ENCODE measurements around the gene GAREM1. TPM values are rescaled to one million over a fixed set of nuclear protein-coding genes. Genes with fewer than 3 reads are reported as not detected.
A peak's percentile ranks its signal among the peaks of the same experiment; 100 is the strongest.

Gene GAREM1
- total and polyA plus RNA-seq, 9 of the 15 experiments (the other 6 are each of a cell fraction or from before 2014, with no cell fraction given) = 0.03 to 0.33 (median 0.07) TPM; not detected in 1

DNA sequence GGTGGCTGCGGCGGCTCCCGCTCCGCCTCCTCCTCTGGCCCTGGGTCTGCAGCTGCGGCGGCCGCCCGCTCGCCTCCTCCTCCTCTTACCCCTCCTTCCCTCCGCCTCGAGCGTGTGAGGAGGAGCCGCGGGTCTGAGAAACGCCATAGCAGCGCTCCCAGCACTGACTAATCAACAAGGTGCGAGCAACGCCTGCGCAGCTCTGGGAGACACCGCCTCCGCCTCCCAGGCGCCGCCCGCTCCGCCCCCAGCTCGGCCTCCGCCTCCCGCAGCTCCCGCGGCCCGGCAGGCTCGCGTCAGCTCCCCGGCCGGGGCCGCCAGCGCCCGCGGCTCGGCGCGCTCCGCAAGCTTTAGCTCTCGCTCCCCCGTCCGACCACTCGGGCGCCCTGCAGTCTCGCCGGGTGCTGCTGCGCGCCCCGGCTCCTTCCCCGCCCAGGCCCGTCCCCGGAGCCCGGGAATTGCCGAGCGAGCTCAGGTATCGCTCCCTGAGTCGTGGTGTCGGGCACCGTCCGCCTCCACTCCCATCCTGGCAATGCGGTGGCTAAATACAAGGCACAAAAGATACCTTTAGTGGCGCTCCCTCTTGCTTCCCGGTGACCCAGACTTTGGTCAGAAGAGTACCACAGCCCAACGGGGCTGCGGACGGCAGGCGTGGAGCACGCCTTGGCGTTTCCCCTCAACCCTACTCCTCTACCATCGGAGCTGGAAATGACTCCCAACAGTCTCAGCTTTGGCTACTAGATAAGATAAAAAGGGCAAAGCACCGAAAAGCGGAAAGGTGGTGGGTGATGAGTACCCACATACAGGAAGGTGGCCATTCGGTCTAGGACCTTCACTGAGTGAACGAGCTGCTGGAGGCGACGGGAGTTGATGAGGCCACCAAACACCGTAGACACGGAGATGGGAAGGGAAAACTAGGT lies at the start of gene GAREM1 (continued):
- TF ChIP-seq FUS (optimal IDR thresholded peaks at IDR 0.05; ENCODE audit: low read depth, low read length) (no peak), MEIS2 (IDR thresholded peaks at IDR 0.05; ENCODE audit: partially characterized antibody) (peak; percentile 82), FOXK1 (CRISPR knock-in tag; IDR thresholded peaks at IDR 0.05; ENCODE audit: borderline replicate concordance) (no peak), MAFF (IDR thresholded peaks at IDR 0.05; ENCODE audit: low read length) (no peak), RFX7 (CRISPR knock-in tag; IDR thresholded peaks at IDR 0.05) (no peak), ZNF408 (CRISPR knock-in tag; IDR thresholded peaks at IDR 0.05; ENCODE audit: low read depth) (no peak), POLR3A (IDR thresholded peaks at IDR 0.05; ENCODE audit: borderline replicate concordance, extremely low read depth, insufficient read depth, insufficient read length) (no peak), ZNF316 (IDR thresholded peaks at IDR 0.05) (no peak), YY1 (IDR thresholded peaks at IDR 0.05; ENCODE audit: borderline replicate concordance in 1 of 3, control insufficient read depth in 1 of 3, extremely low read depth in 1 of 3, insufficient read depth in 3 of 3, insufficient read length in 1 of 3, insufficient replicate concordance in 2 of 3, low read depth in 1 of 3, low read length in 2 of 3) (peak in 1 of 3 experiments; percentile 35), JUN (IDR thresholded peaks at IDR 0.05; ENCODE audit: borderline replicate concordance, low read depth, low read length) (no peak), JUN (CRISPR knock-in tag; IDR thresholded peaks at IDR 0.05; ENCODE audit: borderline replicate concordance) (no peak), CXXC5 (CRISPR knock-in tag; IDR thresholded peaks at IDR 0.05) (peak; percentile 84), ZFP1 (CRISPR knock-in tag; IDR thresholded peaks at IDR 0.05) (no peak), FOXP1 (CRISPR knock-in tag; IDR thresholded peaks at IDR 0.05) (no peak), SMC3 (conservative IDR thresholded peaks at IDR 0.05; ENCODE audit: insufficient read depth, low read depth, low read length) (peak; percentile 12; the same call in 1 of the 2 replicates), NONO (IDR thresholded peaks at IDR 0.05; ENCODE audit: low read depth in 2 of 2, low read length in 1 of 2) (0 out of 4 replicates have a peak, but pooled peaks of 1 of the 2 experiments have one; percentile 18), ATF7 (IDR thresholded peaks at IDR 0.05) (peak; percentile 47; the same call in 1 of the 2 replicates), ETV6 (IDR thresholded peaks at IDR 0.05; ENCODE audit: borderline replicate concordance in 1 of 2, low read depth in 2 of 2, low read length in 1 of 2) (no peak), ETV6 (CRISPR knock-in tag; IDR thresholded peaks at IDR 0.05; ENCODE audit: borderline replicate concordance) (no peak), CBFB (CRISPR knock-in tag; IDR thresholded peaks at IDR 0.05) (no peak)
- TF ChIP-seq, protein P1, sequence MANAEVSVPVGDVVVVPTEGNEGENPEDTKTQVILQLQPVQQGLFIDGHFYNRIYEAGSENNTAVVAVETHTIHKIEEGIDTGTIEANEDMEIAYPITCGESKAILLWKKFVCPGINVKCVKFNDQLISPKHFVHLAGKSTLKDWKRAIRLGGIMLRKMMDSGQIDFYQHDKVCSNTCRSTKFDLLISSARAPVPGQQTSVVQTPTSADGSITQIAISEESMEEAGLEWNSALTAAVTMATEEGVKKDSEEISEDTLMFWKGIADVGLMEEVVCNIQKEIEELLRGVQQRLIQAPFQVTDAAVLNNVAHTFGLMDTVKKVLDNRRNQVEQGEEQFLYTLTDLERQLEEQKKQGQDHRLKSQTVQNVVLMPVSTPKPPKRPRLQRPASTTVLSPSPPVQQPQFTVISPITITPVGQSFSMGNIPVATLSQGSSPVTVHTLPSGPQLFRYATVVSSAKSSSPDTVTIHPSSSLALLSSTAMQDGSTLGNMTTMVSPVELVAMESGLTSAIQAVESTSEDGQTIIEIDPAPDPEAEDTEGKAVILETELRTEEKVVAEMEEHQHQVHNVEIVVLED (CRISPR knock-in tag; IDR thresholded peaks at IDR 0.05) = no peak
- TF ChIP-seq, protein P2, sequence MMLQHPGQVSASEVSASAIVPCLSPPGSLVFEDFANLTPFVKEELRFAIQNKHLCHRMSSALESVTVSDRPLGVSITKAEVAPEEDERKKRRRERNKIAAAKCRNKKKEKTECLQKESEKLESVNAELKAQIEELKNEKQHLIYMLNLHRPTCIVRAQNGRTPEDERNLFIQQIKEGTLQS (IDR thresholded peaks at IDR 0.05) = no peak
- TF ChIP-seq, protein P2 (CRISPR knock-in tag; conservative IDR thresholded peaks at IDR 0.05) = no peak
- TF ChIP-seq, protein P3, sequence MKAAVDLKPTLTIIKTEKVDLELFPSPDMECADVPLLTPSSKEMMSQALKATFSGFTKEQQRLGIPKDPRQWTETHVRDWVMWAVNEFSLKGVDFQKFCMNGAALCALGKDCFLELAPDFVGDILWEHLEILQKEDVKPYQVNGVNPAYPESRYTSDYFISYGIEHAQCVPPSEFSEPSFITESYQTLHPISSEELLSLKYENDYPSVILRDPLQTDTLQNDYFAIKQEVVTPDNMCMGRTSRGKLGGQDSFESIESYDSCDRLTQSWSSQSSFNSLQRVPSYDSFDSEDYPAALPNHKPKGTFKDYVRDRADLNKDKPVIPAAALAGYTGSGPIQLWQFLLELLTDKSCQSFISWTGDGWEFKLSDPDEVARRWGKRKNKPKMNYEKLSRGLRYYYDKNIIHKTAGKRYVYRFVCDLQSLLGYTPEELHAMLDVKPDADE (conservative IDR thresholded peaks at IDR 0.05; ENCODE audit: control insufficient read depth, low read depth, low read length) = no peak
